IgD-negative memory B cell (primary cell): ENCODE measurements around the gene PPP2R2D. TPM values are rescaled to one million over a fixed set of nuclear protein-coding genes. Genes with fewer than 3 reads are reported as not detected.

Experiments
- H3K27ac Mint-ChIP-seq, 3 donors: one replicate each; pipeline ENCODE4 v1.8.0; 2020 to 2022; ENCODE audit warnings: mild to moderate bottlenecking in 3 of 3, mixed read lengths in 3 of 3, moderate library complexity in 1 of 3
- H3K27me3 Mint-ChIP-seq: one replicate; pipeline ENCODE4 v1.8.0; 2021; ENCODE audit warnings: mixed read lengths
- H3K36me3 Mint-ChIP-seq: one replicate; pipeline ENCODE4 v1.8.0; 2020; ENCODE audit warnings: mild to moderate bottlenecking, mixed read lengths
- H3K4me1 Mint-ChIP-seq, 3 donors: one replicate each; pipeline ENCODE4 v1.8.0; 2020 to 2022; ENCODE audit warnings: mixed read lengths in 3 of 3, mild to moderate bottlenecking in 1 of 3
- H3K4me3 Mint-ChIP-seq, 4 donors: one replicate each; pipeline ENCODE4 v1.8.0; 2020 to 2022; ENCODE audit warnings: mild to moderate bottlenecking in 4 of 4, mixed read lengths in 4 of 4, moderate library complexity in 3 of 4
- H3K9me3 Mint-ChIP-seq, 3 donors: one replicate each; pipeline ENCODE4 v1.8.0; 2020 to 2021; ENCODE audit warnings: mixed read lengths in 3 of 3, mild to moderate bottlenecking in 1 of 3
- polyA plus RNA-seq: library from polyadenylated mRNA; unstranded; fragments of 300-500 nt; fragmentation: Illumina TruSeq; gene quantifications from one replicate; pipeline ENCODE4 v1.2.3, GENCODE V29; 2021

Gene PPP2R2D
- polyA plus RNA-seq, 1 donor from 2014 or later = 17.1 TPM

DNA sequence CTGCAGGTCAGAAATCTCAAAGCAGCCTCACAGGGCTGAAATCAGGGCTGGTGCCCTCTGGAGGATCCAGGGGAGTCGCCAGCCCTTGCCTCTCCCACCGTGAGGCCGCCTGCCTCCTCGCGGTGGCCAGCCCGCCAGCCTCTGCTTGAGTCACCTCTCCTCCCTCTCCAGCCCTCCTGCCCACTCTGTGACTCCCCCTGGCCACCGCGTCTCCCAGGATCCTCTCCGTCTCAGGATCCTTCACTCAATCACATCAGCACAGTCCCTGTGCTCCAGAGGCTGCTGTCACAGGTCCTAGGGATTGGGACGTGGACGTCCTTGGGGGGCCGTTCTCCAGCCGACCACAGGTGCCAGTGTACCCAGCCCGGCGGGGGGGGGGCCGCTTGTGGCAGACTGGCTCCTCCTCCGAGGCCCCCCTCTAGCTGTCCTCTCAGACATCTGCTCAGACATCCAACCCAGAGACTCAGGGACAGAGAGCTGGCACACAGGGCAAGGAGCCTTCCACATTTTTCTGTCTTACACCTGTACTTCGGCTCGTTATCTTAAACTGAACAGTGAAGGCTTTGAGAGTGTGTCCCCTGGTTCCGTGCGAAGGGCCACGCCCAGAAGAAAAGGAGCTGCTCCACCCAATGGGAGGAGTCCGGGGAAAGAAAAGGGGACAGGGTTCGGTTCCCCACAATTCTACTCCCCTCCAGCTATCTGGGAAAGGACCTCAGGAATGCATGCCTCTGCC lies 9.4 kb upstream of the PPP2R2D start:
- Mint-ChIP-seq H3K4me3 (no peak overlapping the region), H3K36me3 (no peaks in the 10 kb centered on the region), H3K27ac (no peak overlapping the region), H3K9me3 (no peaks in the 10 kb centered on the region), H3K4me1 (no peaks in the 10 kb centered on the region), H3K27me3 (peaks cover 17% of the 10 kb centered on the region)

- no peaks in the 10 kb centered on the region for H3K9me3 Mint-ChIP-seq
- no peaks in the 10 kb centered on the region for H3K4me1 Mint-ChIP-seq
- H3K27ac Mint-ChIP-seq = no peak overlapping the region
- peaks cover 16% of the 10 kb centered on the region for H3K27me3 Mint-ChIP-seq
- no peaks in the 10 kb centered on the region for H3K36me3 Mint-ChIP-seq
- H3K4me3 Mint-ChIP-seq = no peak overlapping the region
Measured at GRCh38 chr10:131891929-131892805, 8.6 kb upstream of the PPP2R2D start.

GRCh38 chr10:131892806-131893675 lies 7.8 kb upstream of the PPP2R2D start:
- Mint-ChIP-seq H3K36me3 (no peaks in the 10 kb centered on the region), H3K4me3 (no peak overlapping the region), H3K27me3 (peaks cover 14% of the 10 kb centered on the region), H3K9me3 (no peaks in the 10 kb centered on the region), H3K27ac (no peak overlapping the region), H3K4me1 (no peaks in the 10 kb centered on the region)

DNA sequence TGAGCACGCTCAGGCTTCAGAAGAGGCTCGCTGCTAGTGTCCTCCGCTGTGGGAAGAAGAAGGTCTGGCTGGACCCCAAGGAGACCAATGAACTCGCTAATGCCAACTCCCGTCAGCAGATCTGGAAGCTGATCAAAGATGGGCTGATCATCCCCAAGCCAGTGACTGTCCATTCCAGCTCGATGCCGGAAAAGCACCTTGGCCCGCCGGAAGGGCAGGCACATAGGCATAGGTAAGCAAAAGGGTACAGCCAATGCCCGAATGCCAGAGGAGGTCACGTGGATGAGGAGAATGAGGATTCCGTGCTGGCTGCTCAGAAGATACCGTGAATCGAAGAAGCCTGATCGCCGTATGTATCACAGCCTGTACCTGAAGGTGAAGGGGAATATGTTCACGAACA lies 5.7 kb upstream of the PPP2R2D start:
- Mint-ChIP-seq H3K4me3 (no peak overlapping the region), H3K27ac (peak overlapping the region in 1 of 3 donors; percentile 22), H3K4me1 (peaks cover 0 to 4% (median 0%) of the 10 kb centered on the region in 3 donors), H3K36me3 (no peaks in the 10 kb centered on the region), H3K27me3 (peaks cover 26% of the 10 kb centered on the region), H3K9me3 (no peaks in the 10 kb centered on the region)

DNA sequence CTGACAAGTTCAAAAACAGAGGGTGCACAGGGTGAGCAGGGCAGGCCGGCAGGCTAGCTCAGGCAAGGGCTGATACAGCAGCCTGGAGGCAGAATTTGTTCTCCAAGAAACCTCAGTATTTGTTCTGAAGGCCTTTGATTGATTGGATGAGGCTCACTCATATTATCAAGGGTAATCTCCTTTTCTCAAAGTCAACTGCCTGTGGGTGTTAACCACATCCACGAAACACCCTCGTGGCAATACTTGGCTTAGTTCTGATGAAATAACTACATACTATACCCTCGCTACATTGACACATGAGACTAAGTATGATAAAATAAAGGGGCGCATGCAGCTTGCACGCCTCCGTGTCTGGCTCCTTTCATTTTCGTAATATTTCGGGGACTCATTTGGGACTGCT lies 4.4 kb upstream of the PPP2R2D start:
- no peaks in the 10 kb centered on the region for H3K36me3 Mint-ChIP-seq
- peaks cover 26% of the 10 kb centered on the region for H3K27me3 Mint-ChIP-seq
- H3K4me3 Mint-ChIP-seq = no peak overlapping the region
- H3K9me3 Mint-ChIP-seq = no peaks in the 10 kb centered on the region
- peak overlapping the region in 1 of 3 donors; percentile 5 for H3K27ac Mint-ChIP-seq
- H3K4me1 Mint-ChIP-seq = peaks cover 0 to 4% (median 0%) of the 10 kb centered on the region in 3 donors

DNA sequence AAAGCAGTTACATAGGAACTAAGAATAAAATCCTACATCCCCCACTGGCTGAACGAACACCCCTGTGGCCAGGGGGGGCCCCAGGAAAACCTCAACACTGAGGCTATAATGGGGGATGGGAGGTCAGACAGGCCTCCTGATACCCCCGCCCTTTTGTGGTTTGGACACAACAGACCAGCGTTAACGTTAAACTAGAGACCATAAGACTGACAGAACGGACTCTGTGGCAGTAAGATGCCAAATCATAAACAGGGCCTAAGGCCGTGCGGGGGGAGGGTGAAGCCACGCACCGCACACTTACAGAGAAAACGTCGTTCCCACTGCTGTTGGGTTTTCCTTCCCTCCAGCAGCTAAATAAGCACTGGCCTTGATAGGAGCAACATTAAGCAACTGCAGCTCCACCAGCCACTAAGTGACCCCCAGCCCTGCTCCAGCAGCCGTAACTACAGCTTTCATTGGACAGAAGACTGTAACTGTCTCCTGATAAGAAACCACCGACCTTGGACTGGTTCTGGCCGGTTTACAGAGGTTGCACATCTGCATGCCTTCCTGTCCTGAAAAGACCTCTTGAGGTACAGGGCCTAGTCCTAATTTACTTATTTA lies 3.4 kb upstream of the PPP2R2D start:
- H3K36me3 Mint-ChIP-seq = no peaks in the 10 kb centered on the region
- peaks cover 6 to 11% (median 7%) of the 10 kb centered on the region in 3 donors for H3K4me1 Mint-ChIP-seq
- peak overlapping the region in 1 of 3 donors; percentile 36 for H3K27ac Mint-ChIP-seq
- H3K27me3 Mint-ChIP-seq = peaks cover 26% of the 10 kb centered on the region
- peak overlapping the region in 1 of 4 donors; percentile 35 for H3K4me3 Mint-ChIP-seq
- H3K9me3 Mint-ChIP-seq = no peaks in the 10 kb centered on the region

DNA sequence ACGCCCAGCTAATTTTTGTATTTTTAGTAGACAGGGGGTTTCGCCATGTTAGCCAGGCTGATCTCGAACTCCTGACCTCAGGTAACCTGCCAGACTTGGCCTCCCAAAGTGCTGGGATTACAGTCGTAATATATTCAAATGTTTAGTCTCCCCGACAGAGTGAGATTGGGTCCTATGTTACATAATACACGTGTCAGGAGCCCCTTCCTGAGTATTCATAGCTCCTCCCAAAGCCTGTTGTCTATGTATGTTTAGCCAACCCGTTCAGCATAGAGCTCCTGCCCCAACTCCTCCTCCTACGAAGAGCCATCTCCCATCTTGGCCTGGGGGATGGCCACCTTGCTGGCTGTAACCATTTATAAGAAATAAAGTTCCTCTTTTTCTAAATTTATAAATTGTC lies 2.7 kb upstream of the PPP2R2D start:
- peaks cover 6 to 11% (median 11%) of the 10 kb centered on the region in 3 donors for H3K4me1 Mint-ChIP-seq
- peak overlapping the region in 1 of 4 donors; percentile 97 for H3K4me3 Mint-ChIP-seq
- H3K9me3 Mint-ChIP-seq = no peaks in the 10 kb centered on the region
- H3K27ac Mint-ChIP-seq = no peak overlapping the region
- H3K36me3 Mint-ChIP-seq = no peaks in the 10 kb centered on the region
- H3K27me3 Mint-ChIP-seq = peaks cover 23% of the 10 kb centered on the region

DNA sequence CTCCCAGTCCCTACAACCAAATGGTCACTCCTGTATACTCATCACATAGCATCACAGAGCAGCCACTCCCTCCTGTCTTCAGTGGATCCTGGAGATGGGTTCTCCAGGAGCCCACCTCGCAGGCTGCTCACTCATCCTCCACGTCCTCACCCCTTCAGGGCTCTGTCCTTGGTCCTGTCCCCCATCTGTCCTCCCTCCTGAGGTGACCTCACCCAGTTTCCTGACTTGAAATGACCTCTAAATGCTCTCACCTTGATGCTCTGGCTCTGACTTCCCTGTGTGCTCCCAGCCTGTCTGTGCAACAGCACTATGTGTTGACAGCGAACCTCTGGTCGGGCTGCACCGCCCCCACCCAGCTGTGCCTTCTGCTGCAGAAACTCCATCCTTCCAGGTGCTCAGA lies 2.1 kb upstream of the PPP2R2D start:
- Mint-ChIP-seq H3K4me3 (peak overlapping the region in 1 of 4 donors; percentile 97), H3K9me3 (no peaks in the 10 kb centered on the region), H3K27ac (peak overlapping the region in 2 of 3 donors; percentile 8 to 17), H3K4me1 (peaks cover 10 to 15% (median 14%) of the 10 kb centered on the region in 3 donors), H3K27me3 (peaks cover 20% of the 10 kb centered on the region), H3K36me3 (no peaks in the 10 kb centered on the region)

DNA sequence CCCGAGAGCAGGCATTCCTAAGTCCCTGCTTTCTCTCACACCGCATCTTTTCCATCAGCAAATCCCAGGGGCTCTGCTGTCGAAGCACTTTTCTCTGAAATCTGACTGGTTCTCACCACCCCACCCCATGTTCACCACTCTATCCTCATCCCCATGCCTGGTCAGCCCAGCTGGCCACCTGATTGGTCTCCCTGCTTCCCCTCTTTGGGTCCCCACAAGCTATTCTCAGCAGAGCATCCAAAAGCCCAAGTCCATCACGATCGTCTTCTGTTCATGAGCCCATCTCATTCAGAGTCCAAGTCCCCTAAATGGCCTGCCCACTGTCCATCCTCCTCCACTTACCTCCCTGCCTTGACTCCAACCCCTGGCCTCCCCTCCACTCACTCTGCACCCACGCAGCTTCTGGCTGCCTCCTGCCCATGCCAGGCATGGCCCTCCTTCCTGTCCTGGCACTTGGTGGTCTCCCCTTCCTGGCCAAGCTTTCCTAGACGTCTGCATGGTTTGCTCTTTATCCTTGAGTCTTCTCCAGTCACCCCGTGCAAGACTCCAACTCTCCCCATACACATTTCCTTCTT lies 1.6 kb upstream of the PPP2R2D start:
- no peaks in the 10 kb centered on the region for H3K36me3 Mint-ChIP-seq
- H3K4me1 Mint-ChIP-seq = peaks cover 10 to 16% (median 15%) of the 10 kb centered on the region in 3 donors
- peak overlapping the region; percentile 88 to 97 (median 95) for H3K4me3 Mint-ChIP-seq
- H3K9me3 Mint-ChIP-seq = no peaks in the 10 kb centered on the region
- H3K27ac Mint-ChIP-seq = peak overlapping the region; percentile 17 to 99 (median 93)
- peaks cover 17% of the 10 kb centered on the region for H3K27me3 Mint-ChIP-seq

GRCh38 chr10:131899695-131900349 lies 986 bp upstream of the PPP2R2D start:
- peak overlapping the region; percentile 89 to 99 (median 93) for H3K27ac Mint-ChIP-seq
- no peaks in the 10 kb centered on the region for H3K36me3 Mint-ChIP-seq
- peaks cover 15 to 20% (median 19%) of the 10 kb centered on the region in 3 donors for H3K4me1 Mint-ChIP-seq
- peak overlapping the region; percentile 88 to 97 (median 95) for H3K4me3 Mint-ChIP-seq
- peaks cover 17% of the 10 kb centered on the region for H3K27me3 Mint-ChIP-seq
- H3K9me3 Mint-ChIP-seq = no peaks in the 10 kb centered on the region

- Mint-ChIP-seq H3K36me3 (no peaks in the 10 kb centered on the region), H3K4me1 (peaks cover 21 to 32% (median 32%) of the 10 kb centered on the region in 3 donors), H3K27me3 (peaks cover 12% of the 10 kb centered on the region), H3K27ac (peak overlapping the region; percentile 93 to 98 (median 95)), H3K9me3 (no peaks in the 10 kb centered on the region), H3K4me3 (peak overlapping the region; percentile 81 to 94 (median 89))
Measured at GRCh38 chr10:131901181-131901829, 497 bp downstream of the PPP2R2D start.

DNA sequence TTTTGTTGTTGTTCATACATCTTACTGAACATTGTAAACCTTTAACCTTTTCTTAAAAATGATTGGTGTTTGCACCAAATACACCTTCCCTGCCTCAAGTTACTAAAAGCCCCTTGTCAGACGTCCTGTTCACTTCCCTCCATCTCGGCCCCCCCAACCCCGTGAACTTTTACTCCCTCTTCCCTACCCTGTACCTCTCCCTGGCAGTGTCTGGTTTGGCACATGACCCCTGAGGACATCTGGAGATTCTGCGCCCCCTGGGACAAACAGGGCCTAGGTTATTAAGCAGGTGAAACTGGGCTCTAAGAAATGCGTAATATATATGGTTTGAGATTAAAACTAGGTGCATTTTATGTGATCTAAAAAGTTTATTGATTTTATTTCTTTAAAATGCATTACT lies 1.4 kb downstream of the PPP2R2D start:
- peaks cover 12% of the 10 kb centered on the region for H3K27me3 Mint-ChIP-seq
- H3K4me1 Mint-ChIP-seq = peaks cover 24 to 35% (median 34%) of the 10 kb centered on the region in 3 donors
- H3K4me3 Mint-ChIP-seq = peak overlapping the region; percentile 81 to 94 (median 89)
- H3K27ac Mint-ChIP-seq = peak overlapping the region; percentile 93 to 98 (median 95)
- H3K9me3 Mint-ChIP-seq = no peaks in the 10 kb centered on the region
- H3K36me3 Mint-ChIP-seq = no peaks in the 10 kb centered on the region

DNA sequence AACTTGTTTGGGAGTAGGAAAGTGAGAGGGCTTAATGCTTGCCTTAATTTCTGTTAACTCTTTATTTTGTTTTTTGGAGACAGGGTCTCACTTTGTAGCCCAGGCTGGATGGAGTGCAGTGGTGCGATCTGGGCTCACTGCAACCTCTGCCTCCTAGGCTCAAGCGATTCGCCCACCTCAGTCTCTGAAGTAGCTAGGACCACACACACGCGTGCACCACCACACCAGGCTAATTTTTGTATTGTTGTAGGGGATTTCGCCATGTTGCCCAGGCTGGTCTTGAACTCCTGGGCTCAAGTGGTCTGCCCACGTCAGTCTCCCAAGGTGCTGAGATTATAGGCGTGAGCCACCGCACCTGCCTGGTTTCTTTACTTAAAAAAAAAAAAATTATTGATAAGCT lies 1.9 kb downstream of the PPP2R2D start:
- Mint-ChIP-seq H3K36me3 (no peaks in the 10 kb centered on the region), H3K27ac (peak overlapping the region in 2 of 3 donors; percentile 95 to 98), H3K4me3 (peak overlapping the region in 3 of 4 donors; percentile 33 to 94 (median 94)), H3K4me1 (peaks cover 25 to 36% (median 35%) of the 10 kb centered on the region in 3 donors), H3K9me3 (no peaks in the 10 kb centered on the region), H3K27me3 (peaks cover 12% of the 10 kb centered on the region)
